BJ (cell line): Measurements from ENCODE around the gene INSL3. TPM values are rescaled to one million over a fixed set of nuclear protein-coding genes. Genes with fewer than 3 reads are reported as not detected.
"Not testable (repeated sequence)": the region's sequence is repeated elsewhere in the genome, so short reads cannot be mapped to it uniquely, and the experiment has no call there.

Experiments
- CTCF ChIA-PET: fragments of 350-600 bp; formaldehyde crosslinking; extraction: SDS; loops from one replicate; lab custom pipeline; 2021; ENCODE audit warnings: antibody characterized with exemption, inconsistent platforms; lab: Yijun Ruan, JAX
- POLR2A ChIA-PET: fragments of 300-600 bp; sonication (Branson Sonifier 250); formaldehyde crosslinking; extraction: SDS; loops from one replicate; lab custom pipeline; 2021; ENCODE audit warnings: antibody characterized with exemption; lab: Charles Lee
- DNase-seq: peaks from one replicate; pipeline ENCODE4 v3.0.0-alpha.2; 2011; ENCODE audit warnings: low read depth
- H3K27me3 ChIP-seq: 2 replicates; pipeline ENCODE4 v1.6.0; 2011; ENCODE audit warnings: low read length; ENCODE audit not compliant: control insufficient read depth, insufficient read depth
- H3K36me3 ChIP-seq: 2 replicates; pipeline ENCODE4 v1.5.1; 2011; ENCODE audit warnings: low read length; ENCODE audit not compliant: control insufficient read depth, insufficient read depth
- H3K4me3 ChIP-seq: 2 replicates; pipeline ENCODE4 v1.5.1; 2011; ENCODE audit warnings: low read depth, mild to moderate bottlenecking, control low read depth, low read length
- CTCF ChIP-seq: IDR thresholded peaks from 2 replicates; pipeline ENCODE4 v1.5.1; 2011; ENCODE audit warnings: low read depth, mild to moderate bottlenecking, control low read depth, inconsistent platforms, low read length, moderate library complexity; ENCODE audit not compliant: insufficient read depth
- polyA plus RNA-seq: library from polyadenylated mRNA; depleted of rRNA; stranded (reverse); fragments of >200 nt; gene quantifications from 2 replicates; pipeline ENCODE4 v1.2.3, GENCODE V29; 2011

Gene INSL3
- polyA plus RNA-seq, 1 experiment, result 0.18 TPM

- no peak overlapping the region for H3K4me3 ChIP-seq
- no peak for TF ChIP-seq CTCF
- ChIA-PET CTCF (no interaction called here), POLR2A (no interaction called here)
- H3K27me3 ChIP-seq, result no peaks in the 10 kb centered on the region
- no peak for DNase-seq
- no peaks in the 10 kb centered on the region for H3K36me3 ChIP-seq
Observed at GRCh38 chr19:17780781-17781180, 40.5 kb downstream of the INSL3 start.

DNA sequence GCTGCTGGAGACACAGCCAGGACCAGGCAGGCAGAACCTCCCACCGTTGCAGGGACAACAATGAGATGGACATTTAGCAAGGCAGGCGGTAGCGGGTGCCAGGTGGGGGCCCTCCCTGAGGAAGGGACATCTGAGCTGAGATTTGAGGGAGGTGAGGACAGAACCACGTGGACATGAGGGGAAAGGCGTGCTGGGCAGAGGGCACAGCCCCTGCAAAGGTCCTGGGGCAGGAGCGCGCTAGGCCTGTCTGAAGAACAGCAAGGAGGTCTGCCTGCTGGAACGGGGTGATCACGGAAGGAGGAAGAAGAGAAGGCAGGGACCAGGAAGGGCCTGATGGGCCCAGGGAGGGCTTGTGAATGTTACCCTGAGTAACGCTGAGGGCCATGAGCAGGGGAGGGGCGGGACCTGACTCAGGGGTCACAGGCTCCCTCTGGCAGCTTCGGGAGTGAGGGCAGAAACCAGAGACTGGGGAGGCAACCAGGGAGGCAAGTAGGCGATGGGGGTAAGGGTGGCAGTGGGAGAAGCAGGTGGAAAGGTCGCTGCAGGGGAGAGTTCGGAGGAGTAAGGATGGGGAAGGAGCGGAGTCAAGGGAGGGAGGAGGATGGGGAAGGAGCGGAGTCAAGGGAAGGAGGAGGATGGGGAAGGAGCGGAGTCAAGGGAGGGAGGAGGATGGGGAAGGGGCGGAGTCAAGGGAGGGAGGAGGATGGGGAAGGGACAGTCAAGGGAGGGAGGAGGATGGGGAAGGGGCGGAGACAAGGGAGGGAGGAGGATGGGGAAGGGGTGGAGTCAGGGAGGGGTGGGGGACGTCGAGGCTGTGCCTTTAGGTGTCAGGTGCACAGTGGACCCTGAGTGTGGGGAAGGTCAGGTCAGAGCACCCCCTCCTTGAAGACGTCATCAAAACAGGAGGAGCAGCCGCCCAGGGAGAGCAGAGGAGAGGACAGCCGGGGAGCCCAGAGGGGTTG is 42.1 kb downstream of the INSL3 start:
- CTCF ChIA-PET, result interaction anchor here (1.3 kb wide), 1 partner anchor 16 kb away, joined by 3 read pairs; no protein-coding TSS in a partner anchor
- TF ChIP-seq CTCF, result no peak
- Histone ChIP-seq H3K4me3 (peak overlapping the region; percentile 35), H3K27me3 (no peaks in the 10 kb centered on the region), H3K36me3 (no peaks in the 10 kb centered on the region)
- DNase-seq, result no peak
- POLR2A ChIA-PET, result interaction anchor here (0.6 kb wide), 1 partner anchor 174 kb away, joined by 5 read pairs; no protein-coding TSS in a partner anchor

GRCh38 chr19:17778251-17778967 is 42.9 kb downstream of the INSL3 start:
- POLR2A ChIA-PET, result no interaction called here
- no peaks in the 10 kb centered on the region for H3K36me3 ChIP-seq
- TF ChIP-seq CTCF, result no peak
- no peaks in the 10 kb centered on the region for H3K27me3 ChIP-seq
- CTCF ChIA-PET, result no interaction called here
- no peak for DNase-seq
- H3K4me3 ChIP-seq, result peak overlapping the region; percentile 35

- POLR2A ChIA-PET, H3K4me3 ChIP-seq: not testable (repeated sequence)
- CTCF ChIA-PET, result interaction anchor here (0.6 to 2.4 kb wide), 3 partner anchors 12 to 124 kb away, joined by 3 to 12 read pairs (median 6); no protein-coding TSS in a partner anchor
Observed at GRCh38 chr19:17777840-17778239, 43.5 kb downstream of the INSL3 start.

GRCh38 chr19:17775991-17776803 is 45.1 kb downstream of the INSL3 start:
- ChIA-PET POLR2A (no interaction called here), CTCF (interaction anchor here (1.3 to 2.4 kb wide), 3 partner anchors 8 to 15 kb away, joined by 3 to 12 read pairs (median 9); no protein-coding TSS in a partner anchor)
- Histone ChIP-seq H3K27me3 (no peaks in the 10 kb centered on the region), H3K4me3 (no peak overlapping the region), H3K36me3 (no peaks in the 10 kb centered on the region)
- DNase-seq, result no peak
- TF ChIP-seq CTCF, result no peak

More at GRCh38 chr19:17777840-17778239, 43.5 kb downstream of the INSL3 start:
- not testable (repeated sequence) for H3K27me3 ChIP-seq, H3K36me3 ChIP-seq, DNase-seq
